GM18502 (cell line): ENCODE results near the gene MAGEF1.

Source experiments
- ATAC-seq: cut with Tn5 transposase; IDR thresholded peaks from one replicate; pipeline ENCODE4 v1.9.1; 2021; ENCODE audit warnings: mild to moderate bottlenecking; ENCODE audit not compliant: unreplicated experiment, poor library complexity

The MAGEF1 gene

DNA sequence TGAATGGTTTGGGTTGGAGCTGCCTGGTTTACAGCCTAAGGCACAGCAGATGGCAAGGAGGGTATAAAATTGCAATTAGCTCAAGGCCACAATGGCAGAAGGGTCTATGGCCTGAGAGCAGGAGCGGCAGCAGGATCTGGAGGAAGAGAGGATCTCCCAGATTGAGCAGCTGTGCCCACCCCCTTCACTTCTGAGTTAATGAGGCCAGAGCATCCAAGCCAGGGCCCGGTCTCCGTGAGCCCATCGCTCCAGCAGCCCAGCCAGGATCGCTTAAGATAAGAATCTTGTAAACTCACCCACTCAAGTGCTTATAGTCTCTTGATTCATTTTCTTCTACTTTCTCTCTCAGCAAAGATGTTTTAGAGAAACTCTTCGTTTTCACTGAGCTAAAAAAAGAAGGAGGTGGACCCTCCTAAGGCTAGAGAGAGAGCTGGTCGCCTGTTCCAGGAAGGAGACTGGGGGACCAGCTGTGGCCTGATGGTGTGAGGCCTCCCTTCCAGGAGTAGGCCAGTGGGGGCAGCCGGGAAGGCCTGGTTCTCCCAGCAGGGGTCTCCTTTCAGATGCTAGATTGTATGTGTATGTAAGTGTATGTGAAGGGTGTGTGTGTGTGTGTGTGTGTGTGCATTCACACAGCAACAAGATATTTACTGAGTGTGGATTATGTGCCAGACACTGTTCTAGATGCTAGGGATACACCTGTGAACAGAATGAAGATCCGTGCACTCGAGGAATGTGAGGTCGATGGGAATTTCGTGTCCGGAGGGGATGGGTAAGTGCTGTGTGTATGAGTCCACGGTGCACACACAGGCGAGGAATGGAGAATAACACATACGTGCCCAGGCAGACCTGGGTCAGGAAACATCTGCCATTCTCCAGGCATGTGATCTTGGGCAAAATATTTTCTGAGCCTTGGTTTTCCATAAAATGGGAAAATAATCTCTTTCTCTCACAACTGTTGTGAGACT is 18.6 kb downstream of the MAGEF1 start:
- no peak for ATAC-seq

DNA sequence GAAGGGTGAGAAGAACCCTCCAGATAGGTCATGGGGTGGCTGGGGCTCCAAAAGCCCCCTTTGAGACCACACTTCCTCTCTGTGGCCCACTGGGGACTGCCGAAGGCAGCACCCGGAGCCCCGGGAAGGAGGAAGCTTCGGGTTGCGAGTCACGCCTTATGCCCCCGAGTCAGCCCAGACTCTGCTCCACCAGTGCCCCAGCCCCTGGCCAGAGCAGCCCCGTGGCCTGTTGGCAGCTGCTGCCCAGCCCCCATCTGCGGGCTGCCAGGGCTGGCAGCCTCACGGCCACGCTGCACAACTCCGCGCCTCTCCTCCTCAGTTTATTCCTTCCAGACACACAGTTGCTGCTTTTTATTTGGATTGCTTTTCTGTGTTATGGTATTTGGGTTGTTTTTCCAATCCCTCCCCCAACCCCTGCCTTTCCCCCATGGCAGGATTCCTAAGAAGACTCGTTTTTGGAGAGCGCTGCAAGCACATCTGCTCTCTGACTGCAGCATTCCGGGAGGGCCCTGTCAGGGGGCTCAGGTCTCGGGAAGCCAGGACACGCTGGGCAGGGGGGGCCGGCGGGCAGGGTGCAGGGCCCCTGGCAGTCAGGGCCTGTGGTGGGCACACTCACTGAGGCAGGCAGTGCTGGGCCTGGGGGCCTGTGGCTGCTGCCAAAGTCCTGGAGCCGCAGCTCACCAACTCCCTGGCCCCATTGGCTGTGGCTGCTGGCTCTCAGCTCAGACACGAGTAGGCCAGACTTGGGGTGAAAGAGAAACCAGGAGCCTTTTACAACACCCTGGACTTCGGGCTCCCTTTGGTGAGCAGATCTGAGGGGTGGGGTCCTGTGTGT is 20.2 kb downstream of the MAGEF1 start:
- no peak for ATAC-seq

- ATAC-seq, result no peak
Measured at GRCh38 chr3:184690192-184690883, 21.5 kb downstream of the MAGEF1 start.

DNA sequence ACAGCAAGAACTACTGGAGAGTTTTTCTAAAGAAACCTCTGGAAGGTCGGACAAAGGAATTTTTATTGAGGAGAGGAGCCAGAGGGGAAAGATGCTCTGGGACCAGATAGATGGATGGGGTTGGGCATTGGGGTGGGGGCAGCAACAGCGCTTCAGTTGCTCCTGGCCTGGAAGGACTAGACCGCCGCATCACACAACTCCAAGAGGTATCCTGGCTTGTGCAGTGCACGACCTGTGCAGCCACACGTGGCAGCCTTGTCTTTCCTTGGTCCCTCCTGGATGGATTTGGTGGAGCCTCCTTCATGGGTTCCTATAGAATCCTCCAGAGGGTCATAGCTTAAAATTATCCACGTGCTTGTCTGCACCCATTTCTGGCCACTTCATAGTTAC is 23.0 kb downstream of the MAGEF1 start:
- ATAC-seq, result no peak

DNA sequence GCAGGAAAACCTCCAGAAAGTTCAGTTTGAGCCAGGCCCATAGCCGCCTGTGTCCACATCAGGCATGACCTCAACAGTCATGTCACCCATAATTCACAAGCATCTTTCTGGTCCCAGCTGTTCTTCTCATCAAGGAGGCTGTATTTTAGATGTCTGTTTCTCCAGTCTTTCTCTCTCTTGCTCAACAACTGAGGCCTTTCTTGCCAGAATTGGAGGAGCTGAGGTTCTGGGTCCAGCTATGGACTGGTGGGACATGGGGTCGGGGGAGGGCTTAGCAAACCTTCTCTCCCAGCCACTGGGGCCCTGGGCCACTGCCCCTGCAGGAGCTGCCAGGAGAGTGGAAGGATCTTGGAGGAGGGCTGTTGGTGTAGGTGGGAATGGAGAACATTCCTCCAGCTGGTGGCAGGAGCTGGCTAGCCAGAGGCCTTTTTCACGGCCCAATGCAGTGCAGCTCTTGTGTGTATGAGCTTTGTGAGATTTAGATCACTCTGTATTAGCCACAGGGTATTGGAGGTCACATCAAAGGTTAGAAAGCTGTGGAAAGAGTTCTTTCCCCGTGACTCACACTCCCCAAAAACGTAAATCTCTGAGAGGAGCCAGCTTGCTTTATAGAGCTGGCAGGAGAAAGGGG is 23.5 kb downstream of the MAGEF1 start:
- ATAC-seq, result no peak

DNA sequence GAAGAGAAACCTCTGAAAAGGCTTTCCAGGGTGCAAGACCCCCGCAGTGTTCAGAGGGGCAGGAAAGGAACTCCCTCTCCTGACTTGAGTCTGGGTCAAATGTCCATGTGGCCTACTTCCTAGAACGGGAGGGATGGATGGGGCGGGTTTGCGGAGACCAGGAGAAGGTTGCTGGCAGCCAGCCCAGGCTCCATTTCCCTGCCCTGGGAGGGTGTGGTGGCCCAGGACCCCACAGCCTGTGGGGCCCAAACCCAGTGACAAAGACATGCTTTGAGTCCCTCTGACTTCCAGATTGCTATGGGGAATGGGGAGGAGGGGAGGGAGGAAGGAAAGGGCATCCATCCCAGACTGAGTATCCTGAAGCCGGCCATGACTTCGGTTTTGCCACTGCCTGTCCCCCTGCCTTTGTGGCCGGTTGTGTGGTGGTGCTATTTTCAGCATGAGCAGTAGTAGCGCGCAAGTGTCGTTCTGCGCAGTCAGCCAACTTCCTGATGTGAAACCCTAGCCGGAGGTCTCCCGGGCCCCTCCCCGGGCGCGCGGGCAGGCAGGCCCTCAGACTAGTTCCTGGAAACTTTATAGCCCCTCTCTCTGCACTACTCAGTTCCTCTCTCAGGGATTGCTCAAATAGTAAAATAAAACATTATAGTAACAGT is 24.4 kb downstream of the MAGEF1 start:
- no peak for ATAC-seq

DNA sequence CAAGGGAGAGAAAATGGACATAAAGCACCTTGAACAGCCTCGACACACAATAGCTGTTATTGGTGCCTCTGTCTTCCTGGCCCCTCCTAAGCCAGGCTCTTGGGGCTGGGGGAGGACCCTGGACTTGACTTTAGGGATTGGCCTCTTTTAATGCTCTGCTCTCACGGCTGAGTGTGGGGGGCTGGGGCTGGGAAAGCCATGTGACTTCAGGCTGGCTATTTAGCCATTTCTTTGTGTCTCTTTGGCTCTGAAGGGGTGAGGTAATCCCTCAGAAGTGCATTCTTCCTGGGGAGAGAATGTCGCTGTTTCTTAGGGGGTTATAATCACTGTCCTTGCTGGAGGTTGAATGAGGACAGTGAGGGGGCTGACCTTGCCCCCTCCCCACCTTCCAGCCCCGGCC is 26.2 kb downstream of the MAGEF1 start:
- ATAC-seq, result no peak

DNA sequence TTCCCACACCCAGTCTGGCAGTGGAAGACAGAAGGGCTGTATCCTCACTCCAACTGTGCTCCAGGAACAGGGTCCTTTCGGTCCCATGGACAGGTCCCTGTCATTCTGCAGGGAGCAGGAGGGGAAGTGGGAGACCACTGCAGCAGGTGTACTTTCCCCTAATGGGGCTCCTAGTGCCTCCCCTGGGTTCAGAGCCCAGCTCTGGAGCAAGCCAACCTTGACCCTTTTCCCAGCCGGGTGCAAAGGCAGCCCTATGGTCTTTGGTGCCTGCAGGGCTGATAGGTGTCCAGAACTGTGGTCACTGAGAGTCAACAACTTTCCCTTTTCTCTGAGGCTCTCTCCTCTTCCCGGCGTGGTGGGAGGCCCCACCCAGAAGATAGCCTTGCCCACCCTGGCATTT is 26.8 kb downstream of the MAGEF1 start:
- ATAC-seq, result no peak

DNA sequence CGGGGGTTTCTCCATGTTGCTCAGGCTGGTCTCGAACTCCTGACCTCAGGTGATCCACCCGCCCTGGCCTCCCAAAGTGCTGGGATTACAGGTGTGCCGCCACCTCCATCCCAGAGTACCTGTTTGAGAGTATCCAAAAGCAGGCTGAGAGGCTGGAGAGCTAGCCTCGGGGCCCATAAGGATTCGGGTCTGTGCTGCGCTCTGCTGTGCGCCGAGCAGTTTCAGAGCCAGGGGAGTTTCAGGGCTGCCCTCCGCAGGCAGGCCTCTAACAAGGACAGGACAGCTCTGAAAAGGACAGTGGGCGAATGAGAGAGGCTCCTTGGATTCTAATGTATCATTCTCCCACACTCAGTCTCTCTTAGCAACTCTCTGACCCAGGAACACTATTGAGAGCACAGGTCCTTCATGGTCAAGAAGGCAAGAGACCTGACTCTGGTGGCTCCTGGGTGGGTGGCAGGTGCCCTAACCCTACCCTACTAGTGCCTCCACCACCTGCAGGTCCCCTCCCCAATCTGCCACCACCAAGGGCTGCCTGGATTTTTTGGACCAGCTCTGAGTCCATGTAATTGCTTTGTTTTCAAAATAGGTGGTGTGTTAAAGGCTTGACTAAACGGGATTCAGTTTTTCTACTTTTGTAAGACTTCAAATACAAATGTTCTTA is 27.8 kb downstream of the MAGEF1 start:
- no peak for ATAC-seq

DNA sequence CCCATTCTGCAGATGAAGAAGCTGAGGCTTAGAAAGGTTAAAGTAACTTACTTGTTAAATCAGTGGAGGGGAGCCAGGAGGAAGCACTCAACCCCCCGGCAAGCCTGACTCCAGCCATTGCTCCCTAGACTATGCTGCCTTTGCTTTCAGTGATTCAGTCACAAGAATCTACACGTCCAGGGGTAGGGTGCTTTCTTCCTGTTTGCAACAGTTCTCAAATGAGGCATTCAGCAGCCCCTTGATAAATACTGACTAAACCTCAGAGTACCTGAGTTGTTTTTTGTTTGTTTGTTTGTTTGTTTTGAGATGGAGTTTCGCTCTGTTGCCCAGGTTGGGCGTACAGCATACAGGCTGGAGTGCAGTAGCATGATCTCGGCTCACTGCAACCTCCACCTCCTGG is 28.6 kb downstream of the MAGEF1 start:
- ATAC-seq, result no peak

DNA sequence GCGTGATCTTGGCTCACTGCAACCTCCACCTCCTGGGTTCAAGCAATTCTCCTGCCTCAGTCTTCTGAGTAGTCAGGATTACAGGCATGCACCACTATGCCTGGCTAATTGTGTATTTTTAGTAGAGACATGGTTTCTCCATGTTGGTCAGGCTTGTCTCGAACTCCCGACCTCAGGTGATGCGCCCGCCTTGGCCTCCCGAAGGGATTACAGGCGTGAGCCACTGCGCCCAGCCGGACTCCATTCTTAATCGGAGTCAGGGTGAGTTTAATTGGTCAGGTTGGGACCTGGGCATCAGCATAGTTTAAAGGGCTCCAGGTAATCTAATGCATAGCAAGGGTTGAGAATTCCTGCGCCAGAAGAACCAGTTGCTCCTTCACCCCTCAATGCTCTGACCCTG is 29.2 kb downstream of the MAGEF1 start:
- ATAC-seq, result no peak

GRCh38 chr3:184680385-184681345 is 31.2 kb downstream of the MAGEF1 start:
- no peak for ATAC-seq

DNA sequence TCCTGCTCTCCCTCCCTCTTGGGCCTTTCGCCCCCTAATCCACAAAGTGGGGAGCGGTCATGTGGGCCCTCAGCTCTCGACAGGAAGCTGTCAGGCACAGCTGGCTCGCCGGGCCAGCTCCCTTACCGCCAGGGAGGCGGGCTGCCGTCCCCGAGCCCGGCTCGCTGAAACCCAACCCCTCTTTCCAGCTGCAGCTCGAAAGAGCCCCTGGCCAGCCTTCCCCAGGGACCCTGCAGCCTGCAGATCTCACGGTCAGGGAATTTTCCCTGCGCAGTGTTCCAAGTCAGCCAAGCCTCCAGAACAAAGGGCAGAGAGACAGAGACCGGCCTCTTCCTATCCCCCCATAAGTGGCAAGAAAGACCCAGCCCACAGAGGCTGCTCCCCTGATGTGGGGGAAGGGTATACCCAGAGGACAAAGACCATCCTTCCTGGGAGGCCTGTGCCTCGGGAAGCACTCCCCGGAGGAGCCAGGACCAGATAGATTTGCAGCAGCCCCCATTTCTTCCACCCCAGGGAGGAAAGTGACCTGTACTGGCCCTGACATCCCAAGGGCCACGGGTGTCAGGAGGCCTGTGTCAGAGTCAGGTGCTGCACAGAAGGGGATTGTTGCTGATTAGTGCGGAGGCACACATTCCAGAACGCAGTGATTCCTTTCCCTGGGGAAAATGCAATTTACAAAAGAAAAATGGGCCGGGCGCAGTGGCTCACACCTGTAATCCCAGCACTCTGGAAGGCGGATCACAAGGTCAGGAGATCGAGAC is 32.6 kb downstream of the MAGEF1 start:
- ATAC-seq, result no peak

GRCh38 chr3:184678317-184679055 is 33.4 kb downstream of the MAGEF1 start:
- ATAC-seq, result no peak

GRCh38 chr3:184677344-184678316 is 34.2 kb downstream of the MAGEF1 start:
- ATAC-seq, result no peak

GRCh38 chr3:184676927-184677326 is 34.9 kb downstream of the MAGEF1 start:
- ATAC-seq, result no peak
